ENCODE measurements around the gene FNIP2. TPM values are rescaled to one million over a fixed set of nuclear protein-coding genes. Genes with fewer than 3 reads are reported as not detected.

The FNIP2 gene
- total RNA-seq, 1 experiment from 2014 or later = 35.3 TPM

DNA sequence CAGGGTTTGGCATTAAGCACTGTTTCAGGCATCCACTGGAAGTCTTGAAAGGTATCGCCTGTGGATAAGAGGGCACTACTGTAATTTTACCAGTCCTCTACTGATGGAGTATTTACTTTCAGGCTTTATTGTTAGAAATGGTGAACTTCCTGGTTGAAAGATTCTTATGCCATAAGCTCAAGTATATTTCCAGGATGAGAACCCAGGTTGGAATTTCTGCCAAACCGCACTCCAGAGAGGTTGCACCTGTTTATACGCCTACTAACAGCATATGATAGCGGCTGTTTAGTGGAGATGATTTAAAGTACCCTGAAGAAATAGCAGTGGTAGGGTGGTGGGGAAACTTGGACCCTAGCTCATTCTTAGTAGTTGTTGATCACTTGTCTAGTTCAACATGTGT is 9.9 kb downstream of the FNIP2 start:
- DNase-seq = peak; percentile 47
- no peak overlapping the region for H3K4me3 Mint-ChIP-seq (ENCODE audit: low read depth, unreplicated experiment)
- peaks cover 37% of the 10 kb centered on the region for H3K4me1 Mint-ChIP-seq (ENCODE audit: low read depth, unreplicated experiment)
- BruUV-seq (replicated peaks) = no TSS peak
- intact Hi-C loops (cut with micrococcal nuclease; ENCODE audit: unreplicated experiment) = no loop called here
- TF ChIP-seq, protein P1, sequence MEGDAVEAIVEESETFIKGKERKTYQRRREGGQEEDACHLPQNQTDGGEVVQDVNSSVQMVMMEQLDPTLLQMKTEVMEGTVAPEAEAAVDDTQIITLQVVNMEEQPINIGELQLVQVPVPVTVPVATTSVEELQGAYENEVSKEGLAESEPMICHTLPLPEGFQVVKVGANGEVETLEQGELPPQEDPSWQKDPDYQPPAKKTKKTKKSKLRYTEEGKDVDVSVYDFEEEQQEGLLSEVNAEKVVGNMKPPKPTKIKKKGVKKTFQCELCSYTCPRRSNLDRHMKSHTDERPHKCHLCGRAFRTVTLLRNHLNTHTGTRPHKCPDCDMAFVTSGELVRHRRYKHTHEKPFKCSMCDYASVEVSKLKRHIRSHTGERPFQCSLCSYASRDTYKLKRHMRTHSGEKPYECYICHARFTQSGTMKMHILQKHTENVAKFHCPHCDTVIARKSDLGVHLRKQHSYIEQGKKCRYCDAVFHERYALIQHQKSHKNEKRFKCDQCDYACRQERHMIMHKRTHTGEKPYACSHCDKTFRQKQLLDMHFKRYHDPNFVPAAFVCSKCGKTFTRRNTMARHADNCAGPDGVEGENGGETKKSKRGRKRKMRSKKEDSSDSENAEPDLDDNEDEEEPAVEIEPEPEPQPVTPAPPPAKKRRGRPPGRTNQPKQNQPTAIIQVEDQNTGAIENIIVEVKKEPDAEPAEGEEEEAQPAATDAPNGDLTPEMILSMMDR (IDR thresholded peaks at IDR 0.05; ENCODE audit: unreplicated experiment) = no peak
- H3K27me3 Mint-ChIP-seq (ENCODE audit: unreplicated experiment) = no peaks in the 10 kb centered on the region
- CTCF ChIA-PET = interaction anchor here (1.0 to 1.1 kb wide), 2 partner anchors 11 to 32 kb away, joined by 3 to 5 read pairs; no protein-coding TSS in a partner anchor
- H3K36me3 Mint-ChIP-seq (ENCODE audit: insufficient read depth, unreplicated experiment) = no peaks in the 10 kb centered on the region
- no peak overlapping the region for H3K27ac Mint-ChIP-seq (ENCODE audit: unreplicated experiment)
- no peaks in the 10 kb centered on the region for H3K9me3 Mint-ChIP-seq (ENCODE audit: low read depth, unreplicated experiment)

DNA sequence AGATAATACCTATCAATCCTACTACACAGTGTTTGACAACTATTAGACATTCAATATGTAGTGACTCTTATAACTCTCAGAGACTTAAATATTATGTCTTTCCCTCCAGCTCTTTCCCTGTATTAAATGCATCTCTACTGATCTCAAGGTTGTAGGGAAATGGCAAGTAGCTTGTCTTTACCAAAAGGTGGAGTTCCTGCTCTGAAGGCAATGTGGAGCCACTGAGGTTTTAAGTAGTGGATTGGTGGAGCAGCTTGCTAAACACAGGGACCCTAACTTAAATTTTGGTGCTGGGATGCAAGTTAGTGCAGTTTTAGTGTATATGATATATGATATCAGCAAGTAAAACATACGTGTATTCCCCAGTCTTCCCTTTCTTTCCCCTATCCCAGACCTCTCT is 13.1 kb downstream of the FNIP2 start:
- Mint-ChIP-seq H3K27me3 (ENCODE audit: unreplicated experiment) (no peaks in the 10 kb centered on the region), H3K36me3 (ENCODE audit: insufficient read depth, unreplicated experiment) (no peaks in the 10 kb centered on the region), H3K27ac (ENCODE audit: unreplicated experiment) (no peak overlapping the region), H3K4me3 (ENCODE audit: low read depth, unreplicated experiment) (peak overlapping the region; percentile 38), H3K9me3 (ENCODE audit: low read depth, unreplicated experiment) (no peaks in the 10 kb centered on the region), H3K4me1 (ENCODE audit: low read depth, unreplicated experiment) (peaks cover 48% of the 10 kb centered on the region)
- TF ChIP-seq, protein P1 (IDR thresholded peaks at IDR 0.05; ENCODE audit: unreplicated experiment) = no peak
- DNase-seq = no peak
- CTCF ChIA-PET = interaction anchor here (0.5 to 1.6 kb wide), 4 partner anchors 18 to 466 kb away, joined by 3 to 7 read pairs (median 4); no protein-coding TSS in a partner anchor
- BruUV-seq (replicated peaks) = no TSS peak
- intact Hi-C loops (cut with micrococcal nuclease; ENCODE audit: unreplicated experiment) = no loop called here

DNA sequence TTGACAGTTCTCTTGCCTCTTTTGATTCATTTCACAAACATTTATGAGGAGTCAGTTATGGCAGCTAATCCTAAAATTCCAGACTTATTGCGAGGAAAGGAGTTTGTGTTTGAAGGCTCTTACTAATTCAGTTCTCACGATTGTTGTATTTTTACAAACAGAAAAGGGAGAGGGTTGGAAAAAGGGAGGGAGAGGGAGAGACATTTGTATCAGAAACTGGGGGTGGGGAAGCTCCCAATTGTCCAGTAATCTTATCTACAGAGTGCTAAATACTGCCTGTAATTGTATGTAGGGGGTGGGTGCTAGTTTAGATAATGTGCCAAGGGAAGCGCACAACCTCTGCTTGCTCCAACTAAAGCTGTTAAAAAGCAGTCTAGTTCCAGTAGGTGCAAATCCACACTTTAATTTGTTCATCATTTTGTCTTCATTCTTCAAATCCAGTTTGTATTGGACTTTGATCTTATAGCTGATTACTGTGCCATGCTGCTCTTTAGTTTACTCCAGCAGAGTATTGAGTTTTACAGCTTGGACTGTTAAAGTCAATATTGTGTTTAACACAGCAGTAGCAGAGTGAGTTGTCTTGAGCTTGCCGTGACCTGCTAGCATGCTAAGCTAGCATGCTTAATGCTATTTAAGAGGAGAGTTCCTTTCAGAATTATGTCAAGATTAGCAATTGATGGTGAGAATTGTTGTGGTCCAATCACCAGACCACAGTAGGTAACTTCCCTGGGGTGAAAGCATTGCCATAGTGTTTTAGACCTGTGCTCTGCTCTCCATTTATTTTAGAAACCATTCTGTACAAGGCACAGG is 13.9 kb downstream of the FNIP2 start:
- no TSS peak for BruUV-seq (replicated peaks)
- intact Hi-C loops (cut with micrococcal nuclease; ENCODE audit: unreplicated experiment) = no loop called here
- peaks cover 48% of the 10 kb centered on the region for H3K4me1 Mint-ChIP-seq (ENCODE audit: low read depth, unreplicated experiment)
- H3K4me3 Mint-ChIP-seq (ENCODE audit: low read depth, unreplicated experiment) = peak overlapping the region; percentile 38
- no peak overlapping the region for H3K27ac Mint-ChIP-seq (ENCODE audit: unreplicated experiment)
- H3K9me3 Mint-ChIP-seq (ENCODE audit: low read depth, unreplicated experiment) = no peaks in the 10 kb centered on the region
- no peaks in the 10 kb centered on the region for H3K36me3 Mint-ChIP-seq (ENCODE audit: insufficient read depth, unreplicated experiment)
- CTCF ChIA-PET = interaction anchor here (0.5 to 1.6 kb wide), 4 partner anchors 17 to 465 kb away, joined by 3 to 7 read pairs (median 4); no protein-coding TSS in a partner anchor
- DNase-seq = no peak
- TF ChIP-seq, protein P1 (IDR thresholded peaks at IDR 0.05; ENCODE audit: unreplicated experiment) = no peak
- no peaks in the 10 kb centered on the region for H3K27me3 Mint-ChIP-seq (ENCODE audit: unreplicated experiment)

DNA sequence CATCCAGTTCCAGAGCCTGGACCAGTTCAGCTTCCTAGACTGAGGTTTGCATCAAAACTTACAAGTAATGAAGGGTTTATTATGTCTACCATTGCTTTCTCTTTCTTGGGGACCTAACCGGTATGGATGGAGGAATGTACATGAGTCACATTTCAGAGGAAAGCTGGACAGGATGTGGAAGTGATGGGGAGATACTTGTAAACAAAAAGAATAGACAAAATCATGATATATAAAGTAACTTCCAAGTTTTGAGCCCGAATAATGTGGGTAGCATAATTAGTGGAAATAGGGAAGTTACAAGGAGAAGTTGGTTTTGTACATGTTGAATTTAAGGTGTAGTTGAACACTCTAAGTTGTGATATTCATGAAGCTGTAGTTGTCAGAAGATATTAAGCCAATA is 15.0 kb downstream of the FNIP2 start:
- BruUV-seq (replicated peaks) = no TSS peak
- no peaks in the 10 kb centered on the region for H3K36me3 Mint-ChIP-seq (ENCODE audit: insufficient read depth, unreplicated experiment)
- H3K4me3 Mint-ChIP-seq (ENCODE audit: low read depth, unreplicated experiment) = peak overlapping the region; percentile 38
- TF ChIP-seq, protein P1 (IDR thresholded peaks at IDR 0.05; ENCODE audit: unreplicated experiment) = no peak
- intact Hi-C loops (cut with micrococcal nuclease; ENCODE audit: unreplicated experiment) = no loop called here
- no peak for DNase-seq
- H3K9me3 Mint-ChIP-seq (ENCODE audit: low read depth, unreplicated experiment) = no peaks in the 10 kb centered on the region
- H3K27ac Mint-ChIP-seq (ENCODE audit: unreplicated experiment) = no peak overlapping the region
- CTCF ChIA-PET = no interaction called here
- H3K27me3 Mint-ChIP-seq (ENCODE audit: unreplicated experiment) = no peaks in the 10 kb centered on the region
- peaks cover 51% of the 10 kb centered on the region for H3K4me1 Mint-ChIP-seq (ENCODE audit: low read depth, unreplicated experiment)

All from Calu3 (cell line).